Endothelial cell of umbilical vein (primary cell): Measurements from ENCODE around the gene ETS2. TPM values are rescaled to one million over a fixed set of nuclear protein-coding genes. Genes with fewer than 3 reads are reported as not detected.

Experiments used
- BruUV-seq: library from RNA; stranded (reverse); fragments of 400-500 nt; replicated peaks from 2 replicates; lab custom pipeline; 2021; lab: Mats Ljungman, UMichigan
- CTCF ChIA-PET: fragments of 300-600, 350-600 bp; sonication (Branson Sonifier 250); formaldehyde crosslinking; loops from one replicate; lab custom pipeline; 2021; ENCODE audit warnings: antibody characterized with exemption, inconsistent platforms; lab: Charles Lee
- POLR2A ChIA-PET: fragments of 300-600, 350-600 bp; sonication (Branson Sonifier 250); formaldehyde crosslinking; loops from one replicate; lab custom pipeline; 2021; ENCODE audit warnings: antibody characterized with exemption, inconsistent platforms; lab: Charles Lee
- DNase-seq: peaks from one replicate; pipeline ENCODE4 v3.0.0-alpha.2; 2011; ENCODE audit warnings: low read depth, low spot score
- FAIRE-seq: peaks from 2 replicates; lab custom pipeline; 2011; peaks lifted over from hg19 to GRCh38; lab: Jason Lieb, UNC
- H2AFZ ChIP-seq: 2 replicates; pipeline ENCODE4 v1.6.0; 2012; ENCODE audit warnings: low read depth, low read length, control low read depth, inconsistent platforms
- H3K27ac ChIP-seq: 2 replicates; pipeline ENCODE4 v1.5.1; 2011; ENCODE audit warnings: low read depth, mild to moderate bottlenecking, control low read depth, low read length, moderate library complexity; ENCODE audit not compliant: insufficient read depth
- H3K27me3 ChIP-seq, 2 experiments: 2 replicates each; pipeline versions ENCODE4 v1.6.0 to v1.6.1; 2011; ENCODE audit warnings: low read length in 2 of 2, mixed read lengths in 1 of 2; ENCODE audit not compliant: control insufficient read depth in 2 of 2, insufficient read depth in 2 of 2
- H3K36me3 ChIP-seq, 2 experiments: 2 replicates in 1 of 2; 3 replicates in 1 of 2; pipeline ENCODE4 v1.5.1; 2011; ENCODE audit warnings: low read length in 2 of 2, mild to moderate bottlenecking in 1 of 2, moderate library complexity in 1 of 2; ENCODE audit not compliant: control insufficient read depth in 2 of 2, insufficient read depth in 2 of 2; ENCODE audit errors: extremely low read depth in 1 of 2
- H3K4me1 ChIP-seq: 3 replicates; pipeline ENCODE4 v1.5.1; 2011; ENCODE audit warnings: mild to moderate bottlenecking, low read length; ENCODE audit not compliant: control insufficient read depth, insufficient read depth; ENCODE audit errors: extremely low read depth
- H3K4me2 ChIP-seq: 2 replicates; pipeline ENCODE4 v1.6.1; 2011; ENCODE audit warnings: low read length, control low read depth, mixed read lengths; ENCODE audit not compliant: insufficient read depth
- H3K4me3 ChIP-seq, 3 experiments: fragments of 200-600 bp in 1 of 3; sonication (generic), shearing (Covaris generic) in 1 of 3; replicated peaks in 1 of 3; 2 replicates each; pipeline ENCODE4 v1.5.1; 2011 to 2016; ENCODE audit warnings: control low read depth in 3 of 3, low read length in 3 of 3, mild to moderate bottlenecking in 2 of 3, inconsistent platforms in 1 of 3, low read depth in 1 of 3, moderate library complexity in 1 of 3; ENCODE audit not compliant: insufficient read depth in 1 of 3
- H3K79me2 ChIP-seq: 2 replicates; pipeline ENCODE4 v1.6.0; 2012; ENCODE audit warnings: low read length, inconsistent platforms; ENCODE audit not compliant: control insufficient read depth, insufficient read depth
- H3K9ac ChIP-seq: replicated peaks from 2 replicates; pipeline ENCODE3; 2011; ENCODE audit warnings: low read length, control low read depth; ENCODE audit not compliant: insufficient read depth; ENCODE audit errors: extremely low read depth
- H3K9me1 ChIP-seq: replicated peaks from 3 replicates; pipeline ENCODE4 v1.6.0; 2011; ENCODE audit warnings: mild to moderate bottlenecking, low read length; ENCODE audit not compliant: control insufficient read depth, insufficient read depth; ENCODE audit errors: extremely low read depth
- H3K9me3 ChIP-seq: replicated peaks from 2 replicates; pipeline ENCODE4 v1.5.1; 2012; ENCODE audit warnings: low read length, inconsistent platforms; ENCODE audit not compliant: control insufficient read depth, insufficient read depth
- H4K20me1 ChIP-seq: replicated peaks from 2 replicates; pipeline ENCODE3; 2011; ENCODE audit warnings: mild to moderate bottlenecking, low read length; ENCODE audit not compliant: control insufficient read depth, insufficient read depth; ENCODE audit errors: extremely low read depth
- EZH2 ChIP-seq: IDR thresholded peaks from 2 replicates; pipeline ENCODE4 v1.6.1; 2012; ENCODE audit warnings: borderline replicate concordance, low read depth, mild to moderate bottlenecking, moderate library complexity, low read length, inconsistent platforms; ENCODE audit not compliant: severe bottlenecking
- FOS ChIP-seq: IDR thresholded peaks from 2 replicates; pipeline ENCODE4 v1.6.1; 2011; ENCODE audit warnings: mild to moderate bottlenecking, low read length, moderate library complexity, borderline replicate concordance; ENCODE audit not compliant: insufficient read depth
- GATA2 ChIP-seq: IDR thresholded peaks from 2 replicates; pipeline ENCODE4 v1.7.0; 2011; ENCODE audit warnings: low read depth, mild to moderate bottlenecking, moderate library complexity, mixed read lengths, low read length; ENCODE audit not compliant: insufficient read length, insufficient read depth
- JUN ChIP-seq: IDR thresholded peaks from 2 replicates; pipeline ENCODE4 v1.6.1; 2011; ENCODE audit warnings: borderline replicate concordance, low read depth; ENCODE audit not compliant: insufficient read length, insufficient read depth
- MYC ChIP-seq: IDR thresholded peaks from one replicate; pipeline ENCODE4 v1.6.1; 2011; ENCODE audit warnings: mild to moderate bottlenecking, low read depth, low read length
- POLR2A ChIP-seq: IDR thresholded peaks from 2 replicates; pipeline ENCODE4 v1.6.1; 2012; ENCODE audit warnings: low read depth, mild to moderate bottlenecking, control low read depth, low read length
- POLR2AphosphoS5 ChIP-seq: IDR thresholded peaks from 2 replicates; pipeline ENCODE4 v1.6.1; 2012; ENCODE audit warnings: low read depth, mild to moderate bottlenecking, control low read depth, low read length, moderate library complexity; ENCODE audit not compliant: insufficient read depth
- dilution Hi-C: fragments of 300-500 bp; cut with MboI; formaldehyde crosslinking; loops from one replicate; pipeline ENCODE4 v1.15.0; 2019; ENCODE audit warnings: low sequenced_read_pairs; ENCODE audit not compliant: extremely low pct_ligation_motif_present
- intact Hi-C: fragments of 100-400 bp; cut with micrococcal nuclease; formaldehyde crosslinking; loops from one replicate; pipeline ENCODE4 v1.10.0; 2022
- polyA plus RNA-seq, 4 experiments: library from polyadenylated mRNA; depleted of rRNA in 3 of 4; stranded (reverse) in 3 of 4; unstranded in 1 of 4; fragments of >200 nt; gene quantifications; 2 replicates each; pipeline versions ENCODE4 v1.2.1 to v1.2.3, GENCODE V29; 2011 to 2012; ENCODE audit warnings: missing spikeins in 1 of 4
- total RNA-seq: library from RNA; stranded (reverse); gene quantifications from 2 replicates; pipeline ENCODE4 v1.2.3, GENCODE V29; 2021
- TF ChIP-seq, protein P1 (sequence below): IDR thresholded peaks from 2 replicates; pipeline ENCODE4 v1.6.1; 2011; ENCODE audit not compliant: insufficient read depth, insufficient read length
- TF ChIP-seq, protein P2 (sequence below), 2 donors: IDR thresholded peaks; 1 replicate in 1 of 2; 2 replicates in 1 of 2; pipeline ENCODE4 v1.5.1; 2011; ENCODE audit warnings: low read length in 2 of 2, mild to moderate bottlenecking in 2 of 2, moderate library complexity in 2 of 2, control low read depth in 1 of 2, inconsistent platforms in 1 of 2, low read depth in 1 of 2; ENCODE audit not compliant: insufficient read depth in 1 of 2; ENCODE audit errors: extremely low read depth in 1 of 2

Gene ETS2
- total and polyA plus RNA-seq, 2 donors (not counting 3 experiments of a cell fraction or from before 2014, with no cell fraction given) = 16.3 to 54.5 TPM

DNA sequence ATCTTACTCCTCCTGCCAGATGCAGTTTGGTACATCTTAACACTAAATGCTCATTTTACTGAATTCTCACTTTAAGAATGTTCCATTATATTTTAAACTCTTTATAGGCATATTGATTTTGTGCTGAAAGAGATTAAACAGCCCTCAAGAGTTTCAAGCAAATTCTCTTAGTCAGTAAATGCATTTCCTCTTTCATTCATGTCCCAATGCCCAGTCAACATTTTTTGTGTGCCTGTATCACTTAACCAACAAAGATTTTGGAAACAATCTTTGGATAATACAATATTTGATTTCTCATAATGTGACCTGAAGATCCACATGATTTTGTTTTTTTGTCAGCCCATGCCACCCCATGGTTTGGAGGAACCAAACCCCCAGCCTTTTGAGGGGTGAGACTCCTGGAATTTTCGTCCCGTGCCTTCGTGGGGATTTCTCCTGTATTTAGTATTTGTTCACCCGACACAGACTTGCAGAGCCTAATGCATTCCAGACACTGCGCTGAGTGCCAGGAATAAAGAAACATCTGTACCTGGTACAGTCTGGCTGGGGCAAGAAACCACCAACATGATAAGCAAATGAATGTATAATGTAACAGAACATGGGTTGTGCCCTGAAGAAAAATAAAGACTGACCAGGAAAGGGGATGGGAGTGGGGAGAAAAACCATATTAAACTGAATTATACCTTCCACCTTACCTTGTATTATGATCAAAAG, 47.1 kb upstream of the ETS2 start:
- no peak for DNase-seq
- Histone ChIP-seq H3K4me3 (no peak overlapping the region), H3K27ac (no peak overlapping the region), H3K4me1 (peaks cover 9% of the 10 kb centered on the region), H3K9ac (no peak overlapping the region), H3K9me1 (no peaks in the 10 kb centered on the region), H4K20me1 (no peaks in the 10 kb centered on the region), H3K36me3 (no peaks in the 10 kb centered on the region), H3K4me2 (no peak overlapping the region), H3K9me3 (no peaks in the 10 kb centered on the region), H3K27me3 (no peaks in the 10 kb centered on the region), H3K79me2 (no peaks in the 10 kb centered on the region), H2AFZ (no peak overlapping the region)
- dilution Hi-C loops = no loop called here
- ChIA-PET POLR2A (no interaction called here), CTCF (interaction anchor here (1.8 kb wide), 1 partner anchor 11 kb away, joined by 13 read pairs; no protein-coding TSS in a partner anchor)
- intact Hi-C loops = no loop called here
- FAIRE-seq = no peak
- TF ChIP-seq MYC (no peak), GATA2 (no peak), FOS (no peak), POLR2AphosphoS5 (no peak), EZH2 (no peak), JUN (no peak), POLR2A (no peak)
- TF ChIP-seq, protein P1, sequence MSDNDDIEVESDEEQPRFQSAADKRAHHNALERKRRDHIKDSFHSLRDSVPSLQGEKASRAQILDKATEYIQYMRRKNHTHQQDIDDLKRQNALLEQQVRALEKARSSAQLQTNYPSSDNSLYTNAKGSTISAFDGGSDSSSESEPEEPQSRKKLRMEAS = no peak
- TF ChIP-seq, protein P2, sequence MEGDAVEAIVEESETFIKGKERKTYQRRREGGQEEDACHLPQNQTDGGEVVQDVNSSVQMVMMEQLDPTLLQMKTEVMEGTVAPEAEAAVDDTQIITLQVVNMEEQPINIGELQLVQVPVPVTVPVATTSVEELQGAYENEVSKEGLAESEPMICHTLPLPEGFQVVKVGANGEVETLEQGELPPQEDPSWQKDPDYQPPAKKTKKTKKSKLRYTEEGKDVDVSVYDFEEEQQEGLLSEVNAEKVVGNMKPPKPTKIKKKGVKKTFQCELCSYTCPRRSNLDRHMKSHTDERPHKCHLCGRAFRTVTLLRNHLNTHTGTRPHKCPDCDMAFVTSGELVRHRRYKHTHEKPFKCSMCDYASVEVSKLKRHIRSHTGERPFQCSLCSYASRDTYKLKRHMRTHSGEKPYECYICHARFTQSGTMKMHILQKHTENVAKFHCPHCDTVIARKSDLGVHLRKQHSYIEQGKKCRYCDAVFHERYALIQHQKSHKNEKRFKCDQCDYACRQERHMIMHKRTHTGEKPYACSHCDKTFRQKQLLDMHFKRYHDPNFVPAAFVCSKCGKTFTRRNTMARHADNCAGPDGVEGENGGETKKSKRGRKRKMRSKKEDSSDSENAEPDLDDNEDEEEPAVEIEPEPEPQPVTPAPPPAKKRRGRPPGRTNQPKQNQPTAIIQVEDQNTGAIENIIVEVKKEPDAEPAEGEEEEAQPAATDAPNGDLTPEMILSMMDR (IDR thresholded peaks at IDR 0.05; ENCODE audit: extremely low read depth in 1 of 2, insufficient read depth in 1 of 2, low read depth in 1 of 2, low read length in 2 of 2) = no peak
- no TSS peak for BruUV-seq
